H1 (cell line): ENCODE results near the gene PKD1. TPM values are rescaled to one million over a fixed set of nuclear protein-coding genes. Genes with fewer than 3 reads are reported as not detected.

Experiments
- CEBPB ChIP-seq: IDR thresholded peaks from 2 replicates; pipeline ENCODE4 v1.6.1; 2012; ENCODE audit warnings: low read depth, low read length
- FOSL1 ChIP-seq: IDR thresholded peaks from 2 replicates; pipeline ENCODE4 v1.6.1; 2011; ENCODE audit warnings: mild to moderate bottlenecking, low read depth, low read length, moderate library complexity; ENCODE audit not compliant: insufficient read depth
- HDAC6 ChIP-seq: IDR thresholded peaks from one replicate; pipeline ENCODE4 v1.7.1; 2012; ENCODE audit warnings: low read depth, mild to moderate bottlenecking, inconsistent platforms, low read length, moderate library complexity
- JUND ChIP-seq: IDR thresholded peaks from 2 replicates; pipeline ENCODE4 v1.6.1; 2011; ENCODE audit warnings: mild to moderate bottlenecking, improper control_type of control experiment, low read length
- KDM1A ChIP-seq: fragments of 200-600, 300-600 bp; sonication (generic); IDR thresholded peaks from 2 replicates; pipeline ENCODE4 v1.7.1; 2016; ENCODE audit warnings: mild to moderate bottlenecking, low read length, borderline replicate concordance
- POLR2AphosphoS5 ChIP-seq: IDR thresholded peaks from 2 replicates; pipeline ENCODE4 v1.6.1; 2011; ENCODE audit warnings: low read depth, low read length
- RXRA ChIP-seq: IDR thresholded peaks from 2 replicates; pipeline ENCODE4 v1.6.1; 2011; ENCODE audit warnings: low read depth, mild to moderate bottlenecking, low read length, moderate library complexity; ENCODE audit not compliant: insufficient read depth
- SP2 ChIP-seq: IDR thresholded peaks from 2 replicates; pipeline ENCODE4 v1.6.1; 2012; ENCODE audit warnings: mild to moderate bottlenecking, low read length, inconsistent platforms
- polyA plus RNA-seq, 7 experiments: library from polyadenylated mRNA; depleted of rRNA in 3 of 7; stranded (reverse) in 5 of 7; unstranded in 2 of 7; fragments of >200 nt in 5 of 7; fragments of 200-250 nt in 2 of 7; gene quantifications; 1 replicate in 5 of 7; 2 replicates in 1 of 7; 4 replicates in 1 of 7; pipeline versions ENCODE4 v1.2.1 to v1.2.3, GENCODE V29; 2011 to 2013; ENCODE audit warnings: missing spikeins in 2 of 7, mixed read lengths in 2 of 7
- total RNA-seq: library from RNA; stranded (reverse); fragmentation: NEBNext Ultra II Directional; extraction: Animal tissue kit (Norgen Biotek cat#: 25700); gene quantifications from 2 replicates; pipeline ENCODE4 v1.2.1, GENCODE V29; 2021
- TF ChIP-seq, protein P1 (sequence below): fragments of 300-600 bp; sonication (generic); IDR thresholded peaks from 2 replicates; pipeline ENCODE4 v1.7.1; 2012; ENCODE audit warnings: low read length, moderate library complexity, mild to moderate bottlenecking, inconsistent platforms; ENCODE audit not compliant: insufficient replicate concordance
- TF ChIP-seq, protein P2 (sequence below), 3 experiments: IDR thresholded peaks; 1 replicate in 2 of 3; 2 replicates in 1 of 3; pipeline versions ENCODE4 v1.5.1 to v1.6.1; 2011; ENCODE audit warnings: low read length in 3 of 3, mild to moderate bottlenecking in 3 of 3, inconsistent platforms in 2 of 3, low read depth in 1 of 3, moderate library complexity in 1 of 3; ENCODE audit not compliant: insufficient read depth in 1 of 3; ENCODE audit errors: control extremely low read depth in 1 of 3

Gene PKD1
- total and polyA plus RNA-seq, 2 of the 8 experiments (the other 6 are each of a cell fraction or from before 2014, with no cell fraction given), result 40.6 to 52.7 TPM

DNA sequence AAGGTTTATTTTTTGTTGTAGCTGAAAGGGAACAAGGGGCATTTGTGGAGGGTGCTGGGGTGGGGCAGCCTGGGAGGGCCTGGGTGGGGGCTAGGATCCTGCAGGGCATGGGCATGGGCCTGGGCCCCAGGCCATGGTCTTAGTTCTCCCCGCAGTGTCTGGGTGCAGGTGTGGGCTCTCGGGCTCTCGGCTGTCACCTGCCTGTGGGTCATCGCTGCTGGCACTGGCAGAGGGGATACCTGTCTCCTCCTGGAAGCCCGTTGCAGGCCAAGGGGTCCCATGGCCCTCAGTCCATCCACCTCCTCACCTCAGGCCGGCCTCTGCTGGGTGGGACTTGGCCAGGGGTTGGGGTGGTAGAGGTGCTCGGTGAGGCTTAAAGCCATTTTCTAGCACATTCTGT is 57.6 kb downstream of the PKD1 start (continued):
- TF ChIP-seq, protein P1, sequence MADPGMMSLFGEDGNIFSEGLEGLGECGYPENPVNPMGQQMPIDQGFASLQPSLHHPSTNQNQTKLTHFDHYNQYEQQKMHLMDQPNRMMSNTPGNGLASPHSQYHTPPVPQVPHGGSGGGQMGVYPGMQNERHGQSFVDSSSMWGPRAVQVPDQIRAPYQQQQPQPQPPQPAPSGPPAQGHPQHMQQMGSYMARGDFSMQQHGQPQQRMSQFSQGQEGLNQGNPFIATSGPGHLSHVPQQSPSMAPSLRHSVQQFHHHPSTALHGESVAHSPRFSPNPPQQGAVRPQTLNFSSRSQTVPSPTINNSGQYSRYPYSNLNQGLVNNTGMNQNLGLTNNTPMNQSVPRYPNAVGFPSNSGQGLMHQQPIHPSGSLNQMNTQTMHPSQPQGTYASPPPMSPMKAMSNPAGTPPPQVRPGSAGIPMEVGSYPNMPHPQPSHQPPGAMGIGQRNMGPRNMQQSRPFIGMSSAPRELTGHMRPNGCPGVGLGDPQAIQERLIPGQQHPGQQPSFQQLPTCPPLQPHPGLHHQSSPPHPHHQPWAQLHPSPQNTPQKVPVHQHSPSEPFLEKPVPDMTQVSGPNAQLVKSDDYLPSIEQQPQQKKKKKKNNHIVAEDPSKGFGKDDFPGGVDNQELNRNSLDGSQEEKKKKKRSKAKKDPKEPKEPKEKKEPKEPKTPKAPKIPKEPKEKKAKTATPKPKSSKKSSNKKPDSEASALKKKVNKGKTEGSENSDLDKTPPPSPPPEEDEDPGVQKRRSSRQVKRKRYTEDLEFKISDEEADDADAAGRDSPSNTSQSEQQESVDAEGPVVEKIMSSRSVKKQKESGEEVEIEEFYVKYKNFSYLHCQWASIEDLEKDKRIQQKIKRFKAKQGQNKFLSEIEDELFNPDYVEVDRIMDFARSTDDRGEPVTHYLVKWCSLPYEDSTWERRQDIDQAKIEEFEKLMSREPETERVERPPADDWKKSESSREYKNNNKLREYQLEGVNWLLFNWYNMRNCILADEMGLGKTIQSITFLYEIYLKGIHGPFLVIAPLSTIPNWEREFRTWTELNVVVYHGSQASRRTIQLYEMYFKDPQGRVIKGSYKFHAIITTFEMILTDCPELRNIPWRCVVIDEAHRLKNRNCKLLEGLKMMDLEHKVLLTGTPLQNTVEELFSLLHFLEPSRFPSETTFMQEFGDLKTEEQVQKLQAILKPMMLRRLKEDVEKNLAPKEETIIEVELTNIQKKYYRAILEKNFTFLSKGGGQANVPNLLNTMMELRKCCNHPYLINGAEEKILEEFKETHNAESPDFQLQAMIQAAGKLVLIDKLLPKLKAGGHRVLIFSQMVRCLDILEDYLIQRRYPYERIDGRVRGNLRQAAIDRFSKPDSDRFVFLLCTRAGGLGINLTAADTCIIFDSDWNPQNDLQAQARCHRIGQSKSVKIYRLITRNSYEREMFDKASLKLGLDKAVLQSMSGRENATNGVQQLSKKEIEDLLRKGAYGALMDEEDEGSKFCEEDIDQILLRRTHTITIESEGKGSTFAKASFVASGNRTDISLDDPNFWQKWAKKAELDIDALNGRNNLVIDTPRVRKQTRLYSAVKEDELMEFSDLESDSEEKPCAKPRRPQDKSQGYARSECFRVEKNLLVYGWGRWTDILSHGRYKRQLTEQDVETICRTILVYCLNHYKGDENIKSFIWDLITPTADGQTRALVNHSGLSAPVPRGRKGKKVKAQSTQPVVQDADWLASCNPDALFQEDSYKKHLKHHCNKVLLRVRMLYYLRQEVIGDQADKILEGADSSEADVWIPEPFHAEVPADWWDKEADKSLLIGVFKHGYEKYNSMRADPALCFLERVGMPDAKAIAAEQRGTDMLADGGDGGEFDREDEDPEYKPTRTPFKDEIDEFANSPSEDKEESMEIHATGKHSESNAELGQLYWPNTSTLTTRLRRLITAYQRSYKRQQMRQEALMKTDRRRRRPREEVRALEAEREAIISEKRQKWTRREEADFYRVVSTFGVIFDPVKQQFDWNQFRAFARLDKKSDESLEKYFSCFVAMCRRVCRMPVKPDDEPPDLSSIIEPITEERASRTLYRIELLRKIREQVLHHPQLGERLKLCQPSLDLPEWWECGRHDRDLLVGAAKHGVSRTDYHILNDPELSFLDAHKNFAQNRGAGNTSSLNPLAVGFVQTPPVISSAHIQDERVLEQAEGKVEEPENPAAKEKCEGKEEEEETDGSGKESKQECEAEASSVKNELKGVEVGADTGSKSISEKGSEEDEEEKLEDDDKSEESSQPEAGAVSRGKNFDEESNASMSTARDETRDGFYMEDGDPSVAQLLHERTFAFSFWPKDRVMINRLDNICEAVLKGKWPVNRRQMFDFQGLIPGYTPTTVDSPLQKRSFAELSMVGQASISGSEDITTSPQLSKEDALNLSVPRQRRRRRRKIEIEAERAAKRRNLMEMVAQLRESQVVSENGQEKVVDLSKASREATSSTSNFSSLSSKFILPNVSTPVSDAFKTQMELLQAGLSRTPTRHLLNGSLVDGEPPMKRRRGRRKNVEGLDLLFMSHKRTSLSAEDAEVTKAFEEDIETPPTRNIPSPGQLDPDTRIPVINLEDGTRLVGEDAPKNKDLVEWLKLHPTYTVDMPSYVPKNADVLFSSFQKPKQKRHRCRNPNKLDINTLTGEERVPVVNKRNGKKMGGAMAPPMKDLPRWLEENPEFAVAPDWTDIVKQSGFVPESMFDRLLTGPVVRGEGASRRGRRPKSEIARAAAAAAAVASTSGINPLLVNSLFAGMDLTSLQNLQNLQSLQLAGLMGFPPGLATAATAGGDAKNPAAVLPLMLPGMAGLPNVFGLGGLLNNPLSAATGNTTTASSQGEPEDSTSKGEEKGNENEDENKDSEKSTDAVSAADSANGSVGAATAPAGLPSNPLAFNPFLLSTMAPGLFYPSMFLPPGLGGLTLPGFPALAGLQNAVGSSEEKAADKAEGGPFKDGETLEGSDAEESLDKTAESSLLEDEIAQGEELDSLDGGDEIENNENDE, result no peak
- TF ChIP-seq HDAC6 (no peak), FOSL1 (no peak), CEBPB (no peak), RXRA (no peak), POLR2AphosphoS5 (no peak), SP2 (no peak), KDM1A (no peak), JUND (no peak)
- TF ChIP-seq, protein P2, sequence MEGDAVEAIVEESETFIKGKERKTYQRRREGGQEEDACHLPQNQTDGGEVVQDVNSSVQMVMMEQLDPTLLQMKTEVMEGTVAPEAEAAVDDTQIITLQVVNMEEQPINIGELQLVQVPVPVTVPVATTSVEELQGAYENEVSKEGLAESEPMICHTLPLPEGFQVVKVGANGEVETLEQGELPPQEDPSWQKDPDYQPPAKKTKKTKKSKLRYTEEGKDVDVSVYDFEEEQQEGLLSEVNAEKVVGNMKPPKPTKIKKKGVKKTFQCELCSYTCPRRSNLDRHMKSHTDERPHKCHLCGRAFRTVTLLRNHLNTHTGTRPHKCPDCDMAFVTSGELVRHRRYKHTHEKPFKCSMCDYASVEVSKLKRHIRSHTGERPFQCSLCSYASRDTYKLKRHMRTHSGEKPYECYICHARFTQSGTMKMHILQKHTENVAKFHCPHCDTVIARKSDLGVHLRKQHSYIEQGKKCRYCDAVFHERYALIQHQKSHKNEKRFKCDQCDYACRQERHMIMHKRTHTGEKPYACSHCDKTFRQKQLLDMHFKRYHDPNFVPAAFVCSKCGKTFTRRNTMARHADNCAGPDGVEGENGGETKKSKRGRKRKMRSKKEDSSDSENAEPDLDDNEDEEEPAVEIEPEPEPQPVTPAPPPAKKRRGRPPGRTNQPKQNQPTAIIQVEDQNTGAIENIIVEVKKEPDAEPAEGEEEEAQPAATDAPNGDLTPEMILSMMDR (IDR thresholded peaks at IDR 0.05; ENCODE audit: control extremely low read depth in 1 of 3, insufficient read depth in 1 of 3, low read depth in 1 of 3, low read length in 3 of 3), result no peak
